ENCODE measurements around the gene ST7. TPM values are rescaled to one million over a fixed set of nuclear protein-coding genes. Genes with fewer than 3 reads are reported as not detected.

ST7 gene
- total RNA-seq, 2 experiments from 2014 or later, result 5.9 to 9.2 TPM

DNA sequence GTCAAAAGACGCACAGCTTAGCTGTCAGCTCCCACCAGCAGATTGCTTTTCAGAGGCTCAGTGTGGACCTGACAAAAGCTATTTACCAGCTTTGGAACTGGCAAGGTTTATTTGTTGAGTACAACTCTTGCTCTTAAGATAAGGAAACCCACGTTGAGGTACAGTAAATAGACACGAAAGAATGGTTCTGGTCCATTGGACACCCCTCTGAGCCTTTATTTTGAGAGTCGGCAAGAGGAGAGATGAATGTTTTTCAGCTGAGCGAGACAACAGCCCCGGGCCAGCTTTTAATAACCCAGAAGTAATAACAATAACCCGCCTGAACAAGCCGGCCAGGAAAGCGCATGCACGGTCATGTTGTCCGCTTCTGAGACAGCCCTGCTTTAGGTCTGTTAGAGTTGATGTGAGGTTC lies 320.5 kb downstream of the ST7 start:
- Mint-ChIP-seq H3K9me3 (no peaks in the 10 kb centered on the region), H3K4me1 (ENCODE audit: low read depth) (no peaks in the 10 kb centered on the region), H3K27ac (no peak overlapping the region), H3K27me3 (peaks cover 9% of the 10 kb centered on the region), H3K4me3 (no peak overlapping the region), H3K36me3 (ENCODE audit: low read depth) (no peaks in the 10 kb centered on the region)
- ATAC-seq, result no peak
- TF ChIP-seq, protein P1, sequence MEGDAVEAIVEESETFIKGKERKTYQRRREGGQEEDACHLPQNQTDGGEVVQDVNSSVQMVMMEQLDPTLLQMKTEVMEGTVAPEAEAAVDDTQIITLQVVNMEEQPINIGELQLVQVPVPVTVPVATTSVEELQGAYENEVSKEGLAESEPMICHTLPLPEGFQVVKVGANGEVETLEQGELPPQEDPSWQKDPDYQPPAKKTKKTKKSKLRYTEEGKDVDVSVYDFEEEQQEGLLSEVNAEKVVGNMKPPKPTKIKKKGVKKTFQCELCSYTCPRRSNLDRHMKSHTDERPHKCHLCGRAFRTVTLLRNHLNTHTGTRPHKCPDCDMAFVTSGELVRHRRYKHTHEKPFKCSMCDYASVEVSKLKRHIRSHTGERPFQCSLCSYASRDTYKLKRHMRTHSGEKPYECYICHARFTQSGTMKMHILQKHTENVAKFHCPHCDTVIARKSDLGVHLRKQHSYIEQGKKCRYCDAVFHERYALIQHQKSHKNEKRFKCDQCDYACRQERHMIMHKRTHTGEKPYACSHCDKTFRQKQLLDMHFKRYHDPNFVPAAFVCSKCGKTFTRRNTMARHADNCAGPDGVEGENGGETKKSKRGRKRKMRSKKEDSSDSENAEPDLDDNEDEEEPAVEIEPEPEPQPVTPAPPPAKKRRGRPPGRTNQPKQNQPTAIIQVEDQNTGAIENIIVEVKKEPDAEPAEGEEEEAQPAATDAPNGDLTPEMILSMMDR (IDR thresholded peaks at IDR 0.05), result no peak
- ChIA-PET POLR2A (no interaction called here), CTCF (interaction anchor here (1.0 kb wide), 1 partner anchor 11 kb away, joined by 3 read pairs; no protein-coding TSS in a partner anchor)
- no peak for DNase-seq
- intact Hi-C loops (cut with micrococcal nuclease), result no loop called here

DNA sequence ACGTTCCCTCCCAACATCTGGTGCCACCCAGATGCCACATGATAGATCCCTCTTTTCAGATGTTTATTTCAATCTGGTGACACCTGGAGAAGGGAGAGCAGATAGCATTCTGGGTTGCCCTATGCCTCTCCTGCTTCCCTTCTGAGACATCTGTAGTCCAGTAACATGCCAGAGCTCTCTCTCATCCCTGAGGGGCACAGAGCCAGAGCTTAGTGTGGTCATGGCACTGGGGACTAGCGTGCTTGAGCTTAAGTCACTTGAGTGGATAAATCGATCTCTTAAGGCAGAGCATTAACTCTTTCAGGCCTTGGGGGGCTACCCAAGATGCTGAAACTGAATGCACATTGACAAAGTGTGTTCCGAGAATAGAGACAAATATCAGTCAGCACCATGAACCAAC lies 321.6 kb downstream of the ST7 start:
- ATAC-seq, result no peak
- Mint-ChIP-seq H3K4me1 (ENCODE audit: low read depth) (no peaks in the 10 kb centered on the region), H3K27ac (no peak overlapping the region), H3K27me3 (peaks cover 11% of the 10 kb centered on the region), H3K4me3 (no peak overlapping the region), H3K36me3 (ENCODE audit: low read depth) (no peaks in the 10 kb centered on the region), H3K9me3 (no peaks in the 10 kb centered on the region)
- ChIA-PET POLR2A (no interaction called here), CTCF (interaction anchor here (1.0 kb wide), 1 partner anchor 10 kb away, joined by 3 read pairs; no protein-coding TSS in a partner anchor)
- no peak for DNase-seq
- intact Hi-C loops (cut with micrococcal nuclease), result no loop called here
- TF ChIP-seq, protein P1 (IDR thresholded peaks at IDR 0.05), result no peak

DNA sequence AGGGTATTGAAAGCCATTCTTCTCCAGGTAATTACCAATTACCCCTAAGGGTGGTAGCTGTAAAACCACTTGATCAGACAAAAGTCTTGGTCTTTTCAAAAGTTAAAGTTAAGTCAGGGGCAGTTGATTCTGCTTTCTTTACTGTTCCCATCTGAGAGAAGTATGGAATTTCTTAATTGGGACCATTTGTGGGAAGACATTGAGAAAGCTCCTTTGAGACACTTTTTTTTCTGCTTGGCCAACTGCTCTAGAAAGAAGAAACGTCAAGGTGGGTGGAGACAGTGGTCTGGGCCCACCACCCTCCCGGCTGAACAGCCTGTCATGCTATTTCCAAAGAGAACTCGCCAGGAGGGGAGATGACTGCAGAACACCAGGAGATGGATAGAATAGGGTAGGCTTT lies 324.3 kb downstream of the ST7 start:
- POLR2A ChIA-PET, result no interaction called here
- Mint-ChIP-seq H3K36me3 (ENCODE audit: low read depth) (no peaks in the 10 kb centered on the region), H3K9me3 (no peaks in the 10 kb centered on the region), H3K27ac (no peak overlapping the region), H3K27me3 (peaks cover 9% of the 10 kb centered on the region), H3K4me1 (ENCODE audit: low read depth) (no peaks in the 10 kb centered on the region), H3K4me3 (no peak overlapping the region)
- TF ChIP-seq, protein P1 (IDR thresholded peaks at IDR 0.05), result no peak
- intact Hi-C loops (cut with micrococcal nuclease), result no loop called here
- CTCF ChIA-PET, result no interaction called here
- DNase-seq (no peak), ATAC-seq (no peak)

DNA sequence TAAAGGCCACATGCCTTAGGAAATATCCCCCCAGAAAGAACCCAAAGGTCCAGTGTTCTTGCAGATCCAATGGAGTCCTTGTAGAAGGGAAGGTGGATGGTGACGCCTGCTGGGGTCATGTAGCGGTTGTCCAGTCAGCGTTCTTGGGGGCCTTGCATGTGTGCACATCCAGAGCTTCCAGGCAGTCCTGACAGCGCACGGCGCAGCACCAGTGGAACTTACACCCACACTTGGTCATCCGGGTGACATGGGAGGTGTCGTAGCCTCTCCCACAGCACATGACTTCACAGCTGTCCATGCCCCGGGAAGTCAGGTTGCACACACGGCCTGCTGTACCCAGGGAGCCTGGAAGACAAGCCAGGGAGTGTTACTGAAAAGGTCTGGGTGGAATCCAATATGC lies 324.7 kb downstream of the ST7 start:
- H3K4me3 Mint-ChIP-seq, result no peak overlapping the region
- H3K36me3 Mint-ChIP-seq (ENCODE audit: low read depth), result no peaks in the 10 kb centered on the region
- intact Hi-C loops (cut with micrococcal nuclease), result no loop called here
- peaks cover 8% of the 10 kb centered on the region for H3K27me3 Mint-ChIP-seq
- TF ChIP-seq, protein P1 (IDR thresholded peaks at IDR 0.05), result no peak
- DNase-seq (no peak), ATAC-seq (no peak)
- no peaks in the 10 kb centered on the region for H3K9me3 Mint-ChIP-seq
- H3K4me1 Mint-ChIP-seq (ENCODE audit: low read depth), result no peaks in the 10 kb centered on the region
- CTCF ChIA-PET, result no interaction called here
- no peak overlapping the region for H3K27ac Mint-ChIP-seq
- POLR2A ChIA-PET, result no interaction called here

DNA sequence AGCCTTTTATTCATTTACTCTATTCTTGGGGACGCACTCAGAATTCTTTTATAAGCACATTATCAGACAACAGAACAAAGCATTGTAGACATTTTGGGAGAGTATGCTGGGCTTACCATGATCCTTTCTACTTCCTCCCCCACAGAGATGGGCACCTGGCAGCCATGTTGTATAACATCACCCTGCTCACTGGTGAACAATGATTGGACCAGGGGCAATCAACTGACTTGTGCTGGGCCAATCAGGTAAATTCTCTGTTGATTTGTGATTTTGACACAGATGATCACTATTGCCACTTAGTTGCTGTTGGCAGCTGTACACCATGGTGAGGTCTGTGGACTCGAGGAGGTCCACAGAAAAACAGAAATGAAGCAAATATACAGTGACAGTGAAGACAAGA lies 325.9 kb downstream of the ST7 start:
- Mint-ChIP-seq H3K4me3 (no peak overlapping the region), H3K36me3 (ENCODE audit: low read depth) (no peaks in the 10 kb centered on the region)
- POLR2A ChIA-PET, result no interaction called here

More for the DNA sequence above, 325.9 kb downstream of the ST7 start:
- ATAC-seq, result no peak
- TF ChIP-seq, protein P1 (IDR thresholded peaks at IDR 0.05), result no peak
- intact Hi-C loops (cut with micrococcal nuclease), result no loop called here
- CTCF ChIA-PET, result no interaction called here
- H3K9me3 Mint-ChIP-seq, result no peaks in the 10 kb centered on the region
- no peaks in the 10 kb centered on the region for H3K4me1 Mint-ChIP-seq (ENCODE audit: low read depth)
- H3K27me3 Mint-ChIP-seq, result peaks cover 8% of the 10 kb centered on the region
- no peak overlapping the region for H3K27ac Mint-ChIP-seq
- DNase-seq, result no peak

Small RNA genes lying within 50 kb of the gene (microRNA-seq; reads per million reads assigned to microRNA genes)
- gene MIR6132 (ENCODE audit: borderline microRNAs expressed, borderline replicate concordance), result not detected

Other genes starting within 250 kb of the ST7 start
- 100 to 1,000 TPM; 122 to 133 TPM for gene CAPZA2, start 90.9 kb upstream of the ST7 start, total RNA-seq